ENCODE measurements around the gene PUM2. TPM values are rescaled to one million over a fixed set of nuclear protein-coding genes. Genes with fewer than 3 reads are reported as not detected.
A peak's percentile ranks its signal among the peaks of the same experiment; 100 is the strongest.

Gene PUM2
- total and polyA plus RNA-seq, 2 of the 13 experiments (the other 11 are each of a cell fraction or from before 2014, with no cell fraction given): 69.6 to 69.8 TPM

DNA sequence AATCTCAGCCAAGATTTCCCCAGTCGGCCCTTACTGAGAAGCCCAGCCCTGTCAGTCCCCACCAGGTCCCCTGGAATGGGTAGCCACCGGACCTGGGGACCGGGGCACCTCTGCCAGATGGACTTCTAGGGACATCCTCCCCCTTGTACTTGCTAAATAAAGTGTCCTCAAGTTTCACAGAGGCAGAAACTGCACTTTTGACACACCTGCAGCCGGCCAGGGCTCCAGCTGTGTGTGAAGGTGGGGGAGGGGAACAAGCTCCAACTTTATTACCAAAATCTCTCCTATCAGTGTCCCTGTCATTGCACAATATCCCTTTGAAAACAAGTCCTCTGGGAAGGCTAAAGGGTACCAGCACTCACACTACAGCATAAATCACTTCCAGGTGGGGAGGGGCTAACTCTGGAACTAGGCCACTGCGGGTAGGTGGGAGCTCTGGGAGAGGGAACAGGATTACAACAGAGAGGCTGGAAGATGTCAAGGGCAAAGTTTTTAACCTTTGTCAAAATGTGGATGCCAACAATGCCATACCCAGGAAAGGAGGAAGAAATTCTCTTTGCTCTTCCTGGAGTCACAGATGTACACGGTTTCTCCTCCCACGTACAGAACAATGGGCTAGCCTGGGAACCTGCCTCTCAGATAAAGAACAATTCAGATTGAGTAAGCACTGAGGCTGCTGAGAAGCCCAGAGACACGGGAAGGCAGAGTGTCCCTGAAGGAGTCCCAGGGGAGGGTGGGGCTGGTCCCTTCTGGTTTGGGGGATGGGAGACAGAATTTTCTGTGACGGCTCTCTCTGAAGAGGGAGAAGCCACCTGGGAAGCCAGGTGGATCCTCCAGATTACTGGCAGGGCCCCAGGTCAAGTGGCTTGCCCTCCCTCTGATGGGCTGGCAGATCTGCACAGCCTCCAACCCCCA is 136.7 kb downstream of the PUM2 start (continued):
- TF ChIP-seq, protein P1, sequence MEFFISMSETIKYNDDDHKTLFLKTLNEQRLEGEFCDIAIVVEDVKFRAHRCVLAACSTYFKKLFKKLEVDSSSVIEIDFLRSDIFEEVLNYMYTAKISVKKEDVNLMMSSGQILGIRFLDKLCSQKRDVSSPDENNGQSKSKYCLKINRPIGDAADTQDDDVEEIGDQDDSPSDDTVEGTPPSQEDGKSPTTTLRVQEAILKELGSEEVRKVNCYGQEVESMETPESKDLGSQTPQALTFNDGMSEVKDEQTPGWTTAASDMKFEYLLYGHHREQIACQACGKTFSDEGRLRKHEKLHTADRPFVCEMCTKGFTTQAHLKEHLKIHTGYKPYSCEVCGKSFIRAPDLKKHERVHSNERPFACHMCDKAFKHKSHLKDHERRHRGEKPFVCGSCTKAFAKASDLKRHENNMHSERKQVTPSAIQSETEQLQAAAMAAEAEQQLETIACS (CRISPR knock-in tag; IDR thresholded peaks at IDR 0.05): no peak
- peak; percentile 54; the same call in 1 of the 2 replicates for TF ChIP-seq MYC (CRISPR knock-in tag; IDR thresholded peaks at IDR 0.05; ENCODE audit: borderline replicate concordance)
- peak; percentile 68 for TF ChIP-seq ZNF331 (CRISPR knock-in tag; IDR thresholded peaks at IDR 0.05)
- no peak for TF ChIP-seq ZNF549 (CRISPR knock-in tag; IDR thresholded peaks at IDR 0.05)
- peak; percentile 86 for TF ChIP-seq HIVEP1 (CRISPR knock-in tag; IDR thresholded peaks at IDR 0.05)
- peak; percentile 55; the same call in 1 of the 2 replicates for TF ChIP-seq ZNF143 (CRISPR knock-in tag; IDR thresholded peaks at IDR 0.05)
- no peak for TF ChIP-seq SRSF9 (IDR thresholded peaks at IDR 0.05; ENCODE audit: borderline replicate concordance, insufficient read depth, low read depth, low read length, poor library complexity, severe bottlenecking)
- TF ChIP-seq MLXIP (CRISPR knock-in tag; IDR thresholded peaks at IDR 0.05; ENCODE audit: borderline replicate concordance): no peak
- TF ChIP-seq HOXD1 (CRISPR knock-in tag; IDR thresholded peaks at IDR 0.05): peak; percentile 72; the same call in 1 of the 2 replicates
- peak; percentile 30; the same call in 1 of the 2 replicates for TF ChIP-seq ZNF431 (CRISPR knock-in tag; IDR thresholded peaks at IDR 0.05; ENCODE audit: borderline replicate concordance, low read depth)
- TF ChIP-seq RELA (CRISPR knock-in tag; IDR thresholded peaks at IDR 0.05): no peak
- TF ChIP-seq, protein P2, sequence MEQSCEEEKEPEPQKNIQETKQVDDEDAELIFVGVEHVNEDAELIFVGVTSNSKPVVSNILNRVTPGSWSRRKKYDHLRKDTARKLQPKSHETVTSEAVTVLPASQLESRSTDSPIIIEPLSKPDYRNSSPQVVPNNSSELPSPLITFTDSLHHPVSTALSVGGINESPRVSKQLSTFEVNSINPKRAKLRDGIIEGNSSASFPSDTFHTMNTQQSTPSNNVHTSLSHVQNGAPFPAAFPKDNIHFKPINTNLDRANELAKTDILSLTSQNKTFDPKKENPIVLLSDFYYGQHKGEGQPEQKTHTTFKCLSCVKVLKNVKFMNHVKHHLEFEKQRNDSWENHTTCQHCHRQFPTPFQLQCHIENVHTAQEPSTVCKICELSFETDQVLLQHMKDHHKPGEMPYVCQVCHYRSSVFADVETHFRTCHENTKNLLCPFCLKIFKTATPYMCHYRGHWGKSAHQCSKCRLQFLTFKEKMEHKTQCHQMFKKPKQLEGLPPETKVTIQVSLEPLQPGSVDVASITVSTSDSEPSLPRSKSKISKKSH (CRISPR knock-in tag; IDR thresholded peaks at IDR 0.05; ENCODE audit: borderline replicate concordance): peak; percentile 31; the same call in 1 of the 2 replicates
- peak; percentile 80; the same call in 1 of the 2 replicates for TF ChIP-seq ZMAT3 (CRISPR knock-in tag; conservative IDR thresholded peaks at IDR 0.05)
- peak; percentile 58 for TF ChIP-seq KDM6A (CRISPR knock-in tag; IDR thresholded peaks at IDR 0.05; ENCODE audit: low read depth)
- 0 out of 2 replicates have a peak, but pooled peaks have one; percentile 32 for TF ChIP-seq NPAS2 (CRISPR knock-in tag; IDR thresholded peaks at IDR 0.05; ENCODE audit: borderline replicate concordance)
- no peak for TF ChIP-seq FOXM1 (CRISPR knock-in tag; IDR thresholded peaks at IDR 0.05)
- TF ChIP-seq, protein P3, sequence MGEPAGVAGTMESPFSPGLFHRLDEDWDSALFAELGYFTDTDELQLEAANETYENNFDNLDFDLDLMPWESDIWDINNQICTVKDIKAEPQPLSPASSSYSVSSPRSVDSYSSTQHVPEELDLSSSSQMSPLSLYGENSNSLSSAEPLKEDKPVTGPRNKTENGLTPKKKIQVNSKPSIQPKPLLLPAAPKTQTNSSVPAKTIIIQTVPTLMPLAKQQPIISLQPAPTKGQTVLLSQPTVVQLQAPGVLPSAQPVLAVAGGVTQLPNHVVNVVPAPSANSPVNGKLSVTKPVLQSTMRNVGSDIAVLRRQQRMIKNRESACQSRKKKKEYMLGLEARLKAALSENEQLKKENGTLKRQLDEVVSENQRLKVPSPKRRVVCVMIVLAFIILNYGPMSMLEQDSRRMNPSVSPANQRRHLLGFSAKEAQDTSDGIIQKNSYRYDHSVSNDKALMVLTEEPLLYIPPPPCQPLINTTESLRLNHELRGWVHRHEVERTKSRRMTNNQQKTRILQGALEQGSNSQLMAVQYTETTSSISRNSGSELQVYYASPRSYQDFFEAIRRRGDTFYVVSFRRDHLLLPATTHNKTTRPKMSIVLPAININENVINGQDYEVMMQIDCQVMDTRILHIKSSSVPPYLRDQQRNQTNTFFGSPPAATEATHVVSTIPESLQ (CRISPR knock-in tag; conservative IDR thresholded peaks at IDR 0.05): no peak
- no peak for TF ChIP-seq MAF1 (CRISPR knock-in tag; IDR thresholded peaks at IDR 0.05; ENCODE audit: borderline replicate concordance)
- 0 out of 2 replicates have a peak, but pooled peaks have one; percentile 45 for TF ChIP-seq ZFP41 (CRISPR knock-in tag; IDR thresholded peaks at IDR 0.05; ENCODE audit: borderline replicate concordance)
- TF ChIP-seq SMC3 (IDR thresholded peaks at IDR 0.05; ENCODE audit: low read length): peak; percentile 9; the same call in 1 of the 2 replicates
- TF ChIP-seq NKX3-1 (CRISPR knock-in tag; IDR thresholded peaks at IDR 0.05): 0 out of 2 replicates have a peak, but pooled peaks have one; percentile 38
